SKM-1 (cell line): Measurements from ENCODE around the gene UMODL1.
"Not testable (repeated sequence)": the region's sequence is repeated elsewhere in the genome, so short reads cannot be mapped to it uniquely, and the experiment has no call there.

Experiments used
- DNase-seq: peaks from one replicate; lab custom pipeline; 2025; ENCODE audit not compliant: unreplicated experiment; lab: John Stamatoyannopoulos, UW

The UMODL1 gene

GRCh38 chr21:42162831-42163510 is 91.9 kb downstream of the UMODL1 start:
- DNase-seq: no peak

GRCh38 chr21:42163511-42163863 is 92.4 kb downstream of the UMODL1 start:
- no peak for DNase-seq

- DNase-seq: no peak
These were observed 93.1 kb downstream of the UMODL1 start for GRCh38 chr21:42164064-42164789.

DNA sequence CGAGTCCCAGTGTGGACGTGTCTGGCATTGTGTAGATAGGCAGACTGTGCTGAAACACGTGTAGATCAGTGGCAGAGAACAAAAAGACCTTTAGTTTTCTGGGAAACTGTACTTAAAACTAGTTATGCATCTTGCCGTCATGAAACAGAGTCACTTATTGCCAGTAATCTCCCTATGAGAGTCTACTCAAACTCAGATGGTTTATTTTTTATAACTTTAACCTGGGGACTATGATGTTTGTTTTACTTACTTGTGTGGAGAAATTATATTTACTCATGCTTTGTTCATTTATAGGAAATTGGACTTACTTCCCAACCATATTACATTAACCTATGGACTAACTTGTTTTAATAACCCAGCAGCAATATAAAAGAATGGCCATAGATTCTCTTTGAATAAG is 93.7 kb downstream of the UMODL1 start:
- DNase-seq: no peak

- DNase-seq: no peak
These were observed 94.8 kb downstream of the UMODL1 start for GRCh38 chr21:42165901-42166300.

- DNase-seq: no peak
These were observed 98.6 kb downstream of the UMODL1 start for GRCh38 chr21:42169758-42170157.

- DNase-seq: no peak
These were observed 100.3 kb downstream of the UMODL1 start for GRCh38 chr21:42171091-42172053.

DNA sequence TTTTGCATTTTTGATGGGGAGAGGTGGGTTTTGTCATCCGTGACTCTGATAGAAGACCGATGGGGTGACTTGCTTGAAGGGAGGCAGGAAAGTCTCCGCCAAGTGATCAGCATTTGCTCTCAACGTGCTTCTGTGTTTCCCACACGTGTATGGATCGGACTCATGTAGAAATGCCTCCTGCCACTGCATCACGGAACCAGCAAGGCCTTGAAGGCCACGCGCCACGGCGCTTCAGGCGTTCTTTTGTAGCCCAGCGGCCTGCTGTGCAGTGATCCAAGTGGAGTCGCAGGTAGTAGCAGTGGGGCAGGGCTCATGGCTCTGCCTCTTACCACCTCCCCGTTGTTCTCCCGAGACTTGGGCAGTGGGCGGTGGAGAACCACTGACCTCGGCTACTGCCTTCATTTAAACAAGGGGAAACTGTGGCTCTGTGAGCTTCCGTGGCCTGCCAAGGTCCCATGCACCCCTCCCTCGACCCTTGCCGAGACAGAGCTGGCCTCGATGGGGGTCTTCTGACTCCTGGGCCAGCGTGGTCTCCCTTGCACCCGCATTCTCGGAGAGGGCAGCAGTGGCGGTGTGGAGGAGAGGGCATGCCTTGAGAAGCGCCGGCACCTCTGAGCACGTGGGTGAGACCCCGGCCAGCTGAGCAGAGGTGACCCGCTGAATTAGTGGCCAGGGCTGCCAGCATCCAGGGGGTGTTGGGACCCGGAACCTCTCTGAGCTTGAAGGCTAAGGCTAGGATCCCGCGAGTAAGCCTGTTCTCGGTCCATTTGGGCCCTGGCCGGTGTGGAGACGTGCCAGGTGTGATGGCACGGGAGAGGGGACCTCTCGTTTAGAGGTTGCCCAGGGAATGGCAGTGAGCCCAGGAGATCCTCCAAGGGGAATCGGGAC is 101.7 kb downstream of the UMODL1 start:
- no peak for DNase-seq

DNA sequence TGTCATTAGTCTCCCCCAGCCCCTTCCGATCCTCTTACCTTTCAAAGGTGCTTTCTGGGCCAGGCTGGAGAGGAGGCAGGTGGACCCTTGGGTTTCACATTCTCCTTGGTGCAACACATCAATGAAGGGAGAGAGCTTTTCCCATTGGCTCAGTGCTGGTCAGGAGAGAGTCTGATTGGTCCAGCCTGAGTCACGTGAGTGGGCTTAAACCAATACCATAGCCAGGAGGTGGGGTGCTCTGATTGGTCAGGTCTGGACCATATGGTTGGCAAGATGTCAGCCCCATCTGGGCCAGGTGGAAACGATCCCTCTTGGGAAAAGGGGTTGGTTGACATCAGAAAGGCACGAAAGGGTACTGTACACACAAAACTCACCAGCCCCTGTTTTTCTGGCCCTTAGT is 103.1 kb downstream of the UMODL1 start:
- no peak for DNase-seq

- DNase-seq: no peak
These were observed 104.1 kb downstream of the UMODL1 start for GRCh38 chr21:42175110-42175710.

DNA sequence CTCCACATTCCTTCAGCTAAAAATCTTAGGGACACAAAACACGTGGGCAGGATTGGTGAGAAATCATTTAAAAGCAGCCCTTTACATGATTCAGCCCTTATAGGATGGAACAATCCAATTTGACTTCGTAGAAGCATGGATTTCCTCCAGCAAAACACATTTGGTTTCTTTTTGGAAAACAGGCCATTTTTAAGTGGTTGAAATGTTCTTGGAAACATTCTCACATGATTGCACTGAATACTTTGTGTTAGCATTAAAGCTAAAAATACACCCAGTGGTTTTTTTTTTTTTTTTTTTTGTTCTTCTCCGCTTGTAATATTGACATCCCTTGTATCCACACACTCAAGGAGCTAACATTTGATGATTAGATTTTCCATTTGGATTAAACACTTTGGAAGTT is 105.7 kb downstream of the UMODL1 start:
- no peak for DNase-seq

GRCh38 chr21:42179316-42179715 is 108.2 kb downstream of the UMODL1 start:
- DNase-seq: no peak

- not testable (repeated sequence) for DNase-seq
These were observed 108.9 kb downstream of the UMODL1 start for GRCh38 chr21:42180001-42180400.

GRCh38 chr21:42182713-42183371 is 111.7 kb downstream of the UMODL1 start:
- no peak for DNase-seq

DNA sequence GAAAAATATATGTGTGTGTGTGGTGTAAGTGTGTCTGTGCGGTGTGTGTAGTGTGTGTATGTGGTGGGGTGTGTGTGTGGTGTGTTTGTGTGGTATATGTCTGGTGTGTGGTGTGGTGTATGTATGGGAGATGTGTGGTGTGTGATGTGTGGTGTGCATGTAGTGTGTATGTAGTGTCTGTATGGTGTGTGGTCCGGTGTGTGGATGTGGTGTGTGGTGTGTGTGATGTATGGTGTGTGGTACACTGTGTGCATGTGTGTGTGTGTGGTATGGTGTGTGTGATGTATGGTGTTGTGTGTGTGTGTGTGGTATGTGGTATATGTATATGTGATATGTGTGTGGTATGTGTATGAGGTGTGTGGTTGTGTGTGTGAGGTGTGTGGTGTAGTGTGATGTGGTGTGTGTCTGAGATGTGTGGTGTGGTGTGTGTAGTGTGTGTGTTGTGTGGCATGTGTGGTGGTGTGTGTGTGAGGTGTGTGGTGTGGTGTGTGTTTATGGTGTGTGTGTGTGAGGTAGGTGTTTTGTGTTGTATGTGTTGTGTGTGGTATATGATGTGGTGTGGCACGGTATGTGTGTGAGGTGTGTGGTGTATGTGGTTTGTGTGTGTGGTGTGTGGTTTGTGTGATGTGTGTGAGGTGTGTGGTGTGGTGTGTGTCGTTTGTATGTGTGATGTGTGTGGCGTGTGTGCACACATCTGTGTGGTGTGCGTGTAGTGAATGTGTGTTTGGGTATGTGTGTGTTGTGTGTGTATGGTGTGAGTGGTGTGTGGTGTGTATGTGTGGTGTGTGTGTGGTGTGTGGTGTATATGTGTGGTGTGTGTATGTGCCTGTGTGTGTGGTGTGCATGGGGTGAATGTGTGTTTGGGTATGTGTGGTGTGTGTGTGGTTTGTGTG is 112.5 kb downstream of the UMODL1 start:
- no peak for DNase-seq

DNA sequence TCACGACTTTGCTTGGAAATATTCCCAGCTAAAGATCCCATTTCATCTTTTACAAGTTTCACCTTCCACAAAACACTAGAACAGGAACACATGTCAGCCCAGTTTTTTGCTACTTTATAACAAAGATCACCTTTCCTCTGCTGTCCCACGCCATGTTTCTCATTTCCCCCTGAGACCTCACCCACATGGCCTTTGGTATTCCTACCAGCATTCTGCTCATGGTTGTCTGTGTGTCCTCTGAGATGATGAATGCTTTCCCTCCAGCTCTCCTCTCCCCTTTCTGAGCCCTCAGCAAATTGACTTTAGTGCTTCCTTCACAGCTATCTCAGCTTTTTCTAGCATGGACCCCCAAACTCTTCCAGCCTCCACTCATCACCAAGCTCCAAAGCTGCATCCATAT is 115.5 kb downstream of the UMODL1 start:
- no peak for DNase-seq

DNA sequence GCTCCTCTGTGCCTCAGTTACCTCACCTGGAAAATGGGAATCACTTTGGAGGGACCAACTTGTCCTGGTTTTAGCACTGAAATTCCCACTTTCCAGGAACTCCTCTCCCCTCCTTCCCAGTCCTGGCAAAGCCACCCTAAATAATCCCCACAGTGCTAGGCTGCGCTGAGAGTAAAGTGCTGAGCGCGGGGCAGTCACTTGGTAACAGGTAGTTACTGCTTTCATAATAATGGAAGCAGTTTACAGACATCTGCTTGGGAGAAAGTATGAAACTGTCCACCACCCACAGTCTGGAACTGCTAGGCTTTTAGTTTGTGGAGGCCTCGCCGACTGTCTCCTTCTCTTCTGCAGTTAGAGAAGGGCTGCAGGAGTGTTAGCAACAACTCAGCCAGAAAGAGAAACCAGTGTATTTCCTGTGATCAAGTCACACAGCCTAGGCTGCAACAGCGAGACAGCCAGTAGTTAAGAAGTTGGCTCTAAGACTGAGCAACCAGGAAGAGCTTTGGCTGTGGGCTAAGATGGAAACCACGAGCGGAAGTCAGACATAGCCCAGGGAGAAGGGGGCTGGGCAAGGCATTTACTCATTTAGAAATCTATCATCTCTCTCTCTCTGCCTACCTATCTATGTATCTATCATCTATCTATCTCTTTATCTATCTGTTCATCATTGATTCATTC is 117.0 kb downstream of the UMODL1 start:
- peak; percentile 90 for DNase-seq

DNA sequence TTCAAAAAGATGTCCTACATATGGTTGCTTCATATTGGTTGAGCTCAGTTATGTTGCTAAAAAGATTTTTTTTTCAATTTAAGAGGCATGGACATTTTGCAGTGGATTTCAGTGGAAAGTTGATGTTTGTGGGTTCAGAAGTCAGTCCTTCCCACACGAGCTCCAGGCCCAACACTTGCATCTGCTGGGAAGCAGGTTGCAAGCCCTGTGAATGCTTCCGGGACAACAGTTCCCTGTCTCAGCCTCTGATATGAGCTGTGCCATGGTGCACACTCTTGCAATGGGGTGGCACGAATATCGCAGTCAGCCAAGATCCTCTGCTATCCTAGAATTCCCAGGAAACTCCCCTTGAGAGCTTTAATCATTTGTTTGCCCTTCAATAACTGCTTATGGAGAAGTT is 117.5 kb downstream of the UMODL1 start:
- DNase-seq: no peak
